Osteoblast (primary cell): Measurements from ENCODE around the gene TIAM2. TPM values are rescaled to one million over a fixed set of nuclear protein-coding genes. Genes with fewer than 3 reads are reported as not detected.

Experiments
- DNase-seq: peaks from one replicate; pipeline ENCODE4 v3.0.0; 2011; ENCODE audit warnings: low spot score, mixed read lengths; ENCODE audit not compliant: insufficient read length; ENCODE audit errors: missing footprints
- H2AFZ ChIP-seq: 2 replicates; pipeline ENCODE4 v1.6.0; 2011; ENCODE audit warnings: mild to moderate bottlenecking, low read length
- H3K27ac ChIP-seq: 2 replicates; pipeline ENCODE4 v1.5.1; 2011; ENCODE audit warnings: mild to moderate bottlenecking, low read depth, low read length, moderate library complexity
- H3K27me3 ChIP-seq: 2 replicates; pipeline ENCODE4 v1.6.0; 2012; ENCODE audit warnings: mild to moderate bottlenecking, control low read depth, inconsistent platforms, low read length, moderate library complexity; ENCODE audit not compliant: insufficient read depth
- H3K36me3 ChIP-seq: 2 replicates; pipeline ENCODE4 v1.5.1; 2011; ENCODE audit warnings: mild to moderate bottlenecking, low read length, control low read depth, moderate library complexity; ENCODE audit not compliant: insufficient read depth
- H3K4me1 ChIP-seq: 2 replicates; pipeline ENCODE4 v1.5.1; 2011; ENCODE audit warnings: mild to moderate bottlenecking, low read length, control low read depth, moderate library complexity; ENCODE audit not compliant: insufficient read depth
- H3K4me2 ChIP-seq: 2 replicates; pipeline ENCODE4 v1.6.0; 2011; ENCODE audit warnings: mild to moderate bottlenecking, low read length; ENCODE audit not compliant: insufficient read depth
- H3K4me3 ChIP-seq: fragments of 200-600 bp; sonication (generic); 3 replicates; pipeline ENCODE4 v1.5.1; 2012; ENCODE audit warnings: mild to moderate bottlenecking, low read length, inconsistent platforms; ENCODE audit not compliant: insufficient read depth
- H3K79me2 ChIP-seq: 2 replicates; pipeline ENCODE4 v1.6.0; 2012; ENCODE audit warnings: mild to moderate bottlenecking, low read length, control low read depth, inconsistent platforms; ENCODE audit not compliant: insufficient read depth
- H3K9me3 ChIP-seq: 2 replicates; pipeline ENCODE4 v1.5.1; 2011; ENCODE audit warnings: low read depth, low read length, control low read depth
- H4K20me1 ChIP-seq: 2 replicates; pipeline ENCODE4 v1.6.0; 2012; ENCODE audit warnings: mild to moderate bottlenecking, low read length, control low read depth; ENCODE audit not compliant: insufficient read depth
- total RNA-seq: library from RNA; depleted of rRNA; stranded (reverse); fragments of >200 nt; gene quantifications from 2 replicates; pipeline ENCODE4 v1.2.3, GENCODE V29; 2012
- TF ChIP-seq, protein P1 (sequence below): IDR thresholded peaks from 2 replicates; pipeline ENCODE4 v1.5.1; 2011; ENCODE audit warnings: mild to moderate bottlenecking, low read depth, low read length, moderate library complexity; ENCODE audit errors: extremely low read depth

The TIAM2 gene
- total RNA-seq, 1 donor: 31.8 TPM

DNA sequence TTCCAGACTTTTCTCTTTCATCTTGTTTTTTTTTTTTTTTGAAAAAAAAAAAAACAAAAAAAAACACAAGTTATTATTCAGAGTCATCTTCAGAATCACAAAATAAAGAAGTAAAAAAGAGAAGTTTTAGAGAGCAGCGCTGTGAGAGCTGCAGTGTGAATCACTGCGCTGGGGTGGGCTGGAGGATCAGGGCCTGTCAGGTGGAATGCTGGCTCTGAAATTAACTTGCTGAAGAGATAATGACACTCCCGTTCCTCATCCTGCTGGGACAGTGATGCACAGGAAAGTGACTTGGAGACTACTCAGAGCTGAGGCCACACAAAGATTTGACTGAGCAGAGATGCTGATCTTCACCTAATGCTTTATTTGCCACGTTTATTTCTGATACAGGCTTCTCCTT, 226.0 kb downstream of the TIAM2 start:
- Histone ChIP-seq H3K27me3 (no peaks in the 10 kb centered on the region), H2AFZ (no peak overlapping the region), H3K27ac (no peak overlapping the region), H3K36me3 (peaks cover 4% of the 10 kb centered on the region), H3K79me2 (no peaks in the 10 kb centered on the region), H4K20me1 (peaks cover 3% of the 10 kb centered on the region), H3K4me3 (no peak overlapping the region), H3K9me3 (no peaks in the 10 kb centered on the region), H3K4me2 (no peak overlapping the region), H3K4me1 (peaks cover 27% of the 10 kb centered on the region)
- DNase-seq: no peak
- TF ChIP-seq, protein P1, sequence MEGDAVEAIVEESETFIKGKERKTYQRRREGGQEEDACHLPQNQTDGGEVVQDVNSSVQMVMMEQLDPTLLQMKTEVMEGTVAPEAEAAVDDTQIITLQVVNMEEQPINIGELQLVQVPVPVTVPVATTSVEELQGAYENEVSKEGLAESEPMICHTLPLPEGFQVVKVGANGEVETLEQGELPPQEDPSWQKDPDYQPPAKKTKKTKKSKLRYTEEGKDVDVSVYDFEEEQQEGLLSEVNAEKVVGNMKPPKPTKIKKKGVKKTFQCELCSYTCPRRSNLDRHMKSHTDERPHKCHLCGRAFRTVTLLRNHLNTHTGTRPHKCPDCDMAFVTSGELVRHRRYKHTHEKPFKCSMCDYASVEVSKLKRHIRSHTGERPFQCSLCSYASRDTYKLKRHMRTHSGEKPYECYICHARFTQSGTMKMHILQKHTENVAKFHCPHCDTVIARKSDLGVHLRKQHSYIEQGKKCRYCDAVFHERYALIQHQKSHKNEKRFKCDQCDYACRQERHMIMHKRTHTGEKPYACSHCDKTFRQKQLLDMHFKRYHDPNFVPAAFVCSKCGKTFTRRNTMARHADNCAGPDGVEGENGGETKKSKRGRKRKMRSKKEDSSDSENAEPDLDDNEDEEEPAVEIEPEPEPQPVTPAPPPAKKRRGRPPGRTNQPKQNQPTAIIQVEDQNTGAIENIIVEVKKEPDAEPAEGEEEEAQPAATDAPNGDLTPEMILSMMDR: no peak

DNA sequence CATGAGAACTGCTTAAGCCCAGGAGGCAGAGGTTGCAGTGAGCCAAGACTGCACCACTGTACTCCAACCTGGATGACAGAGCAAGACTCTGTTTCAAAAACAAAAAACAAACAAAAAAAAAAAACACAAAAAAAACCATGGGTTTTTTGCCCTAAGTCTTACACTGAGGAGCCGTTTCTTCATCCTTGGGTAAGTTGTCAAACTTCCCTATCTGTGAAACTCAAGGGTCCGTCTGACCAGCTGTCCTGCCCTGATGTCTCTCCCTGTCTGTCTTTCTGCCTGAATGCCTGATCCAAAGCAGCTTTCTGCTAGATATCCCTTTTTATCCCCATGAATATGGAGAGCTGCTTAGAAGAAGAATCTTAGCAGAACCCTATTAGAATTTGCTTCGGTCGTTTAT, 227.4 kb downstream of the TIAM2 start:
- Histone ChIP-seq H4K20me1 (peaks cover 3% of the 10 kb centered on the region), H3K4me2 (no peak overlapping the region), H3K4me1 (peaks cover 27% of the 10 kb centered on the region), H3K4me3 (no peak overlapping the region), H3K27me3 (no peaks in the 10 kb centered on the region), H2AFZ (no peak overlapping the region), H3K79me2 (no peaks in the 10 kb centered on the region), H3K36me3 (peaks cover 4% of the 10 kb centered on the region), H3K27ac (no peak overlapping the region), H3K9me3 (no peaks in the 10 kb centered on the region)
- DNase-seq: no peak
- TF ChIP-seq, protein P1: no peak

DNA sequence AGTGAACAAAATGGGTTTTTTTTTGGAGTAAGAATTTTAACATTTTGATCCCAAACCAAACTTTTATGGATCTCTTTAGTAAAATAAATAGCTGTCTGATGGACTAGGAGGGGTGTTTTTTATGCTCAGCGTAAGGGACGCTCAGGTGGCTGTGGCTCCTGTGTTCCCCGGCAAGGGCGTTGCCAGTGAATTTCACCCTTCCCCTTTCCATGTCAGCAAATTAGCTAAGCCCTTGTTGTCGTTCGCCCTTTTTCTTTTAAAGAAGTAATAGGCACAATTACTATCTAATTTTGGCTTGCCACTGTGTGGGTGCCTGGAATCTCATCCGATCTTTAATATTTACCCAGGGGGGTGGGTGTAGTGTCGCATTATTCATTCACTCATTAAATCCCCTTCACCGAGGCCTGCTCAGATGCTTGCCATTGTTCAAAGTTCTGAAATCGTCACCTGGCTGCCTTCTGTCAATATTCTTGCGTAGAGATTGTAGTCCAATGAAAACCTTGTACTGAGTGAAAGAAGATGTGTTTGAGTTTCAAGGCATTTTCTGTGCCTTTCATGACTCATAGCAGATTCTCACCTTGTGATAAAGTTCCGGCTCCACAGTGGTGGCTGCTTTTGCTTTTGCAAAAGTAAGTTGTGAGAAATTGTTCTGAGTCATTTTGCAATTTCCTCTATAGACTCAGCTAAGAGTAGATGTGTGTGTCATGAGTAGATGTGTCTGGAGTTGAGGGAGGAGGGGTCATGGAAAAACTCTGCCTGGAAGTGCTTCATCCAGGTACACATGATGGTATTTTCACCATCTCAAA, 228.7 kb downstream of the TIAM2 start:
- Histone ChIP-seq H3K4me1 (peaks cover 27% of the 10 kb centered on the region), H2AFZ (no peak overlapping the region), H3K36me3 (peaks cover 4% of the 10 kb centered on the region), H3K4me2 (peak overlapping the region; percentile 25), H3K79me2 (no peaks in the 10 kb centered on the region), H3K4me3 (peak overlapping the region; percentile 9), H3K27ac (peak overlapping the region; percentile 60), H3K27me3 (no peaks in the 10 kb centered on the region), H4K20me1 (peaks cover 3% of the 10 kb centered on the region), H3K9me3 (no peaks in the 10 kb centered on the region)
- DNase-seq: peak; percentile 93
- TF ChIP-seq, protein P1: no peak

DNA sequence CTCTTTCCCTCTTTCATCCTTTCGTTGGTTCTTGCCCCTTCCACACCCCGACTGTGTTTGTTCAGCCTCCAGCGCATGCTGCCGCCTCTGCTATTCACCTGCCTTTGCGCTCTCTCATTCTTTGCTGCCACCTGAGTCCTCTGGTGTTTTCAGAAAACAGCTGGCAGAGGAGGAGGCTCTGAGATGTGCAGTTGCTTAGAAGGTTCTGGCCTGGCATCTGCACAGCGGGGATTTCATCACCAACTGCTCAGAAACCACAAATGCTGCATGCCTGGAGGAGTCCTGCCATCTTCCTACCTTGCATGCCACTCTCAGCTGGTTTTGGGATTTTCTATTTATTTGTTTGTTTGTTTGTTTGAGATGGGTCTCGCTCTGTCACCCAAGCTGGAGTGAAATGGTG, 229.5 kb downstream of the TIAM2 start:
- H3K4me3 ChIP-seq: no peak overlapping the region
- peaks cover 4% of the 10 kb centered on the region for H3K36me3 ChIP-seq
- H3K79me2 ChIP-seq: no peaks in the 10 kb centered on the region
- H3K9me3 ChIP-seq: no peaks in the 10 kb centered on the region
- no peaks in the 10 kb centered on the region for H3K27me3 ChIP-seq
- TF ChIP-seq, protein P1: no peak
- peaks cover 22% of the 10 kb centered on the region for H3K4me1 ChIP-seq
- H4K20me1 ChIP-seq: peaks cover 3% of the 10 kb centered on the region
- no peak overlapping the region for H2AFZ ChIP-seq
- peak overlapping the region; percentile 60 for H3K27ac ChIP-seq
- DNase-seq: no peak
- H3K4me2 ChIP-seq: no peak overlapping the region
